ENCODE measurements around the gene FRMD1. TPM values are rescaled to one million over a fixed set of nuclear protein-coding genes. Genes with fewer than 3 reads are reported as not detected.

Gene FRMD1
- total and polyA plus RNA-seq, 10 of the 15 experiments (the other 5 are each of a cell fraction or from before 2014, with no cell fraction given) = not detected

DNA sequence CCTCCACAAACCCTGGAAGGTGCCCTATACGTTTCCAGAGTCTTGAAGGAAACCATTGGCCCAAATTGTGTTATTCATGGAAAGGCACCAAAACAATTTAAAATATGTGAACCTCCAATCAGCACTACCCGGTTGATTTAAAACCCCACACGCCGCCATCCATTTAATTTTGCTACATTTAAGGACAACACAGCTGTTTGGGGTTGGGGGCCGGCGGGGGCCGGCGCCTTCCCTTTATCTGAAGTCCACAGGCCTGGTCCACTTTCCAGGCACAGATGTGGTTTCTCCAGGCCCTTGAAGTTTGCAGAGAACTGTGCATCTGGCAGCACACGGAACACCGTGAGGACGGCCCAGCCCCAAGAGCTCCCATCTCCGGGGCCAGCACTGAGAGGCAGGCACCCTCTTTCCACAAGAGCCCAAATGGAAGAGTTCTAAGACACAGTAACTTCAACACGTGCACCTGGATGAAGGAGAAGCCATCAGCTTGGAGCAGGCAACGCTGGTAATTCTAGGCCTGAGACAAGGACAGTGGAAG lies 16.8 kb upstream of the FRMD1 start (continued):
- no peak for TF ChIP-seq ZNF274 (IDR thresholded peaks at IDR 0.05; ENCODE audit: insufficient read depth, insufficient read length)
- TF ChIP-seq ZZZ3 (IDR thresholded peaks at IDR 0.05; ENCODE audit: control insufficient read depth, insufficient read length, low read depth) = no peak
- TF ChIP-seq BACH1 (IDR thresholded peaks at IDR 0.05; ENCODE audit: borderline replicate concordance) = no peak
- no peak for TF ChIP-seq ZBED1 (IDR thresholded peaks at IDR 0.05; ENCODE audit: borderline replicate concordance)
- no peak for TF ChIP-seq MEF2B (IDR thresholded peaks at IDR 0.05; ENCODE audit: partially characterized antibody, poor library complexity, severe bottlenecking)

DNA sequence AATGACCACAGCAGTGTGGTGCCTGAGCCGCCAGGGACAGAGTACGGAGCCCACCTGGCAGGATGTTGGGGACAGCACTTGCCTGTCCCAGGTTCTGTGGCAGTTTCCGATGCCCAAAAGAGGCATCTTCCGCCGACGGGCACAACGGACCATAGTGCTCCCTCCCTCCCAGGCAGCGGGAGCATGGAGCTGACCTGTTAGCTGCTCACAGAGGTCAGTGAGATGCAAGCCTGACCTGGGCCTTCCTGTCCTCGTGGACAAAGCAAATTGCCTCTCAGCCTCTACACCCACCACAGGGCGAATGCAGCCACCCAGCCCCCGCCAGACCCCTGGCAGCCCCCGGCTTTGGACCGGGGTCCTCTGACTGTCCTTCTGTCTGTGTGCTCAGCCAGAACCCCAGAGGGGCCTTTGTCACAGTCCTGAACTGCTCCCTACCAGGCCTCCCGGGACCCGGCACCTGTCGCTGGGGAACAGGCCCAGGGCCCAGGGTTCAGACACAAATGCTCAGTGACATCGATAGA lies 16.2 kb upstream of the FRMD1 start:
- Histone ChIP-seq H3K9me3 (replicated peaks; ENCODE audit: control insufficient read depth, insufficient read depth, low read length) (no peaks in the 10 kb centered on the region; the same call in 2 of the 3 replicates), H3K4me2 (ENCODE audit: control insufficient read depth, insufficient read depth) (no peak overlapping the region), H4K20me1 (ENCODE audit: control insufficient read depth, insufficient read depth) (no peaks in the 10 kb centered on the region), H2AFZ (ENCODE audit: control insufficient read depth, low read depth, low read length) (no peak overlapping the region), H3K27ac (ENCODE audit: control insufficient read depth, insufficient read depth) (no peak overlapping the region), H3K9ac (ENCODE audit: control insufficient read depth, insufficient read depth, low read length) (no peak overlapping the region), H3K4me3 (no peak overlapping the region), H3K4me1 (ENCODE audit: control insufficient read depth, insufficient read depth, low read length) (no peaks in the 10 kb centered on the region), H3K79me2 (ENCODE audit: control insufficient read depth, insufficient read depth, low read length) (no peaks in the 10 kb centered on the region), H3K36me3 (ENCODE audit: control insufficient read depth in 2 of 2, insufficient read depth in 2 of 2, low read length in 1 of 2) (no peaks in the 10 kb centered on the region), H3K27me3 (replicated peaks in 1 of 2; ENCODE audit: control insufficient read depth in 2 of 2, insufficient read depth in 2 of 2, low read length in 1 of 2) (0 out of 4 replicates have a peak, but pooled peaks cover 0 to 2% of the 10 kb centered on the region in 2 experiments)
- DNase-seq (ENCODE audit: low read depth, low spot score) = no peak
- POLR2A ChIA-PET = no interaction called here
- CTCF ChIA-PET = no interaction called here
- WGBS (ENCODE audit: insufficient coverage, insufficient replicate concordance, low lambda C conversion rate, missing lambda C conversion rate) = 57% methylated on average over 17 of the region's 17 CpGs
- no peak for ATAC-seq
- no peak for FAIRE-seq
- no TSS peak for BruUV-seq (replicated peaks)
- RAD21 ChIA-PET (ENCODE audit: unreplicated experiment) = no interaction called here
- SMC1A ChIA-PET (ENCODE audit: uncharacterized antibody, unreplicated experiment) = no interaction called here
- intact Hi-C loops (cut with micrococcal nuclease; ENCODE audit: unreplicated experiment) = no loop called here
- TF ChIP-seq, protein P1, sequence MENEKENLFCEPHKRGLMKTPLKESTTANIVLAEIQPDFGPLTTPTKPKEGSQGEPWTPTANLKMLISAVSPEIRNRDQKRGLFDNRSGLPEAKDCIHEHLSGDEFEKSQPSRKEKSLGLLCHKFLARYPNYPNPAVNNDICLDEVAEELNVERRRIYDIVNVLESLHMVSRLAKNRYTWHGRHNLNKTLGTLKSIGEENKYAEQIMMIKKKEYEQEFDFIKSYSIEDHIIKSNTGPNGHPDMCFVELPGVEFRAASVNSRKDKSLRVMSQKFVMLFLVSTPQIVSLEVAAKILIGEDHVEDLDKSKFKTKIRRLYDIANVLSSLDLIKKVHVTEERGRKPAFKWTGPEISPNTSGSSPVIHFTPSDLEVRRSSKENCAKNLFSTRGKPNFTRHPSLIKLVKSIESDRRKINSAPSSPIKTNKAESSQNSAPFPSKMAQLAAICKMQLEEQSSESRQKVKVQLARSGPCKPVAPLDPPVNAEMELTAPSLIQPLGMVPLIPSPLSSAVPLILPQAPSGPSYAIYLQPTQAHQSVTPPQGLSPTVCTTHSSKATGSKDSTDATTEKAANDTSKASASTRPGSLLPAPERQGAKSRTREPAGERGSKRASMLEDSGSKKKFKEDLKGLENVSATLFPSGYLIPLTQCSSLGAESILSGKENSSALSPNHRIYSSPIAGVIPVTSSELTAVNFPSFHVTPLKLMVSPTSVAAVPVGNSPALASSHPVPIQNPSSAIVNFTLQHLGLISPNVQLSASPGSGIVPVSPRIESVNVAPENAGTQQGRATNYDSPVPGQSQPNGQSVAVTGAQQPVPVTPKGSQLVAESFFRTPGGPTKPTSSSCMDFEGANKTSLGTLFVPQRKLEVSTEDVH (IDR thresholded peaks at IDR 0.05; ENCODE audit: low read depth, partially characterized antibody) = no peak
- TF ChIP-seq TCF3 (IDR thresholded peaks at IDR 0.05; ENCODE audit: borderline replicate concordance, insufficient read depth, low read depth, low read length) (no peak), TBL1XR1 (IDR thresholded peaks at IDR 0.05; ENCODE audit: low read depth, low read length) (no peak), MEF2A (IDR thresholded peaks at IDR 0.05; ENCODE audit: insufficient read depth, low read depth, low read length) (no peak), MYC (IDR thresholded peaks at IDR 0.05; ENCODE audit: insufficient read depth, insufficient read length, insufficient replicate concordance, low read length, severe bottlenecking) (no peak), SIN3A (IDR thresholded peaks at IDR 0.05; ENCODE audit: low read depth, low read length) (no peak), GATAD2B (conservative IDR thresholded peaks at IDR 0.05; ENCODE audit: low read depth) (no peak), NRF1 (conservative IDR thresholded peaks at IDR 0.05; ENCODE audit: low read depth, low read length) (no peak), EZH2 (IDR thresholded peaks at IDR 0.05; ENCODE audit: borderline replicate concordance, control insufficient read depth, low read depth, low read length) (no peak), GABPA (IDR thresholded peaks at IDR 0.05; ENCODE audit: low read depth) (no peak), ZNF217 (IDR thresholded peaks at IDR 0.05) (no peak)
- TF ChIP-seq, protein P2, sequence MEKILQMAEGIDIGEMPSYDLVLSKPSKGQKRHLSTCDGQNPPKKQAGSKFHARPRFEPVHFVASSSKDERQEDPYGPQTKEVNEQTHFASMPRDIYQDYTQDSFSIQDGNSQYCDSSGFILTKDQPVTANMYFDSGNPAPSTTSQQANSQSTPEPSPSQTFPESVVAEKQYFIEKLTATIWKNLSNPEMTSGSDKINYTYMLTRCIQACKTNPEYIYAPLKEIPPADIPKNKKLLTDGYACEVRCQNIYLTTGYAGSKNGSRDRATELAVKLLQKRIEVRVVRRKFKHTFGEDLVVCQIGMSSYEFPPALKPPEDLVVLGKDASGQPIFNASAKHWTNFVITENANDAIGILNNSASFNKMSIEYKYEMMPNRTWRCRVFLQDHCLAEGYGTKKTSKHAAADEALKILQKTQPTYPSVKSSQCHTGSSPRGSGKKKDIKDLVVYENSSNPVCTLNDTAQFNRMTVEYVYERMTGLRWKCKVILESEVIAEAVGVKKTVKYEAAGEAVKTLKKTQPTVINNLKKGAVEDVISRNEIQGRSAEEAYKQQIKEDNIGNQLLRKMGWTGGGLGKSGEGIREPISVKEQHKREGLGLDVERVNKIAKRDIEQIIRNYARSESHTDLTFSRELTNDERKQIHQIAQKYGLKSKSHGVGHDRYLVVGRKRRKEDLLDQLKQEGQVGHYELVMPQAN (conservative IDR thresholded peaks at IDR 0.05) = no peak
- in situ Hi-C loops (cut with MboI) = no loop called here
